CD1c-positive myeloid dendritic cell (primary cell): ENCODE measurements around the gene F5.

Experiments
- DNase-seq: peaks from one replicate; pipeline ENCODE4 v3.0.0-alpha.2; 2016; ENCODE audit errors: extremely low spot score

F5 gene

GRCh38 chr1:169588785-169589485 lies 2.7 kb upstream of the F5 start:
- no peak for DNase-seq

- no peak for DNase-seq
These were observed 1.8 kb upstream of the F5 start for GRCh38 chr1:169588112-169588511.

- no peak for DNase-seq
These were observed 250 bp downstream of the F5 start for GRCh38 chr1:169586067-169586394.

- DNase-seq = peak; percentile 73
These were observed 1.1 kb downstream of the F5 start for GRCh38 chr1:169585181-169585580.

- DNase-seq = peak; percentile 50
These were observed 1.7 kb downstream of the F5 start for GRCh38 chr1:169584483-169585144.

GRCh38 chr1:169577981-169578738 lies 8.1 kb downstream of the F5 start:
- DNase-seq = no peak

GRCh38 chr1:169576935-169577331 lies 9.3 kb downstream of the F5 start:
- DNase-seq = no peak

- no peak for DNase-seq
These were observed 9.9 kb downstream of the F5 start for GRCh38 chr1:169576241-169576934.

- no peak for DNase-seq
These were observed 11.9 kb downstream of the F5 start for GRCh38 chr1:169574336-169574735.

- DNase-seq = no peak
These were observed 14.1 kb downstream of the F5 start for GRCh38 chr1:169572187-169572586.

- no peak for DNase-seq
These were observed 14.8 kb downstream of the F5 start for GRCh38 chr1:169571450-169571849.

- no peak for DNase-seq
These were observed 16.1 kb downstream of the F5 start for GRCh38 chr1:169570172-169570574.

- no peak for DNase-seq
These were observed 17.8 kb downstream of the F5 start for GRCh38 chr1:169568497-169568896.

- no peak for DNase-seq
These were observed 20.7 kb downstream of the F5 start for GRCh38 chr1:169565335-169566271.

- DNase-seq = no peak
These were observed 22.6 kb downstream of the F5 start for GRCh38 chr1:169563650-169564049.

- DNase-seq = no peak
These were observed 23.2 kb downstream of the F5 start for GRCh38 chr1:169563019-169563615.

GRCh38 chr1:169561692-169562091 lies 24.6 kb downstream of the F5 start:
- no peak for DNase-seq

- DNase-seq = no peak
These were observed 29.1 kb downstream of the F5 start for GRCh38 chr1:169557131-169557530.

GRCh38 chr1:169550294-169550693 lies 36.0 kb downstream of the F5 start:
- peak; percentile 48 for DNase-seq

- no peak for DNase-seq
These were observed 38.0 kb downstream of the F5 start for GRCh38 chr1:169548282-169548681.
